ENCODE data around the gene ST13.

- TF ChIP-seq TAF1 (IDR thresholded peaks at IDR 0.05; ENCODE audit: borderline replicate concordance, insufficient read depth, low read length) (no peak), POLR2AphosphoS5 (IDR thresholded peaks at IDR 0.05; ENCODE audit: low read depth, low read length) (no peak), SIN3A (IDR thresholded peaks at IDR 0.05; ENCODE audit: borderline replicate concordance, insufficient read depth, low read length) (no peak)
- TF ChIP-seq, protein P1, sequence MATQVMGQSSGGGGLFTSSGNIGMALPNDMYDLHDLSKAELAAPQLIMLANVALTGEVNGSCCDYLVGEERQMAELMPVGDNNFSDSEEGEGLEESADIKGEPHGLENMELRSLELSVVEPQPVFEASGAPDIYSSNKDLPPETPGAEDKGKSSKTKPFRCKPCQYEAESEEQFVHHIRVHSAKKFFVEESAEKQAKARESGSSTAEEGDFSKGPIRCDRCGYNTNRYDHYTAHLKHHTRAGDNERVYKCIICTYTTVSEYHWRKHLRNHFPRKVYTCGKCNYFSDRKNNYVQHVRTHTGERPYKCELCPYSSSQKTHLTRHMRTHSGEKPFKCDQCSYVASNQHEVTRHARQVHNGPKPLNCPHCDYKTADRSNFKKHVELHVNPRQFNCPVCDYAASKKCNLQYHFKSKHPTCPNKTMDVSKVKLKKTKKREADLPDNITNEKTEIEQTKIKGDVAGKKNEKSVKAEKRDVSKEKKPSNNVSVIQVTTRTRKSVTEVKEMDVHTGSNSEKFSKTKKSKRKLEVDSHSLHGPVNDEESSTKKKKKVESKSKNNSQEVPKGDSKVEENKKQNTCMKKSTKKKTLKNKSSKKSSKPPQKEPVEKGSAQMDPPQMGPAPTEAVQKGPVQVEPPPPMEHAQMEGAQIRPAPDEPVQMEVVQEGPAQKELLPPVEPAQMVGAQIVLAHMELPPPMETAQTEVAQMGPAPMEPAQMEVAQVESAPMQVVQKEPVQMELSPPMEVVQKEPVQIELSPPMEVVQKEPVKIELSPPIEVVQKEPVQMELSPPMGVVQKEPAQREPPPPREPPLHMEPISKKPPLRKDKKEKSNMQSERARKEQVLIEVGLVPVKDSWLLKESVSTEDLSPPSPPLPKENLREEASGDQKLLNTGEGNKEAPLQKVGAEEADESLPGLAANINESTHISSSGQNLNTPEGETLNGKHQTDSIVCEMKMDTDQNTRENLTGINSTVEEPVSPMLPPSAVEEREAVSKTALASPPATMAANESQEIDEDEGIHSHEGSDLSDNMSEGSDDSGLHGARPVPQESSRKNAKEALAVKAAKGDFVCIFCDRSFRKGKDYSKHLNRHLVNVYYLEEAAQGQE (IDR thresholded peaks at IDR 0.05; ENCODE audit: insufficient read depth in 1 of 2, low read depth in 2 of 2, low read length in 2 of 2) = no peak
Measured at GRCh38 chr22:40878922-40879321, 22.5 kb upstream of the ST13 start.
